Natural killer cell (primary cell): Measurements from ENCODE around the gene ABCA2. TPM values are rescaled to one million over a fixed set of nuclear protein-coding genes. Genes with fewer than 3 reads are reported as not detected.
A peak's percentile ranks its signal among the peaks of the same experiment; 100 is the strongest.

Experiments used
- ATAC-seq, 3 donors: fragments of 150-1000 bp in 2 of 3; fragments of 200-7000 bp in 1 of 3; cut with Tn5 transposase; 1 replicate in 1 of 3; 2 replicates in 2 of 3; pipeline ENCODE4 v1.10.0; 2021; ENCODE audit warnings: mild to moderate bottlenecking in 2 of 3, moderate library complexity in 2 of 3
- DNase-seq, 2 donors: peaks; one replicate each; pipeline versions ENCODE4 v3.0.0 to v3.0.0-alpha.2; 2013 to 2021; ENCODE audit warnings: mixed read lengths in 1 of 2
- H3K27ac ChIP-seq: one replicate; pipeline ENCODE4 v1.5.1; 2013; ENCODE audit warnings: mild to moderate bottlenecking, low read length
- H3K27me3 ChIP-seq: one replicate; pipeline ENCODE4 v1.6.1; 2013; ENCODE audit warnings: low read length; ENCODE audit not compliant: control insufficient read depth, insufficient read depth
- H3K36me3 ChIP-seq: one replicate; pipeline ENCODE4 v1.6.1; 2013; ENCODE audit warnings: low read length; ENCODE audit not compliant: control insufficient read depth, insufficient read depth
- H3K4me1 ChIP-seq: one replicate; pipeline ENCODE4 v1.6.1; 2013; ENCODE audit warnings: low read length; ENCODE audit not compliant: control insufficient read depth, insufficient read depth
- H3K4me3 ChIP-seq: one replicate; pipeline ENCODE4 v1.5.1; 2013; ENCODE audit warnings: low read length
- H3K9me3 ChIP-seq: one replicate; pipeline ENCODE4 v1.6.1; 2013; ENCODE audit warnings: low read length; ENCODE audit not compliant: control insufficient read depth, insufficient read depth
- H3K27ac Mint-ChIP-seq, 2 donors: one replicate each; pipeline ENCODE4 v1.8.0; 2022; ENCODE audit warnings: mild to moderate bottlenecking in 2 of 2, mixed read lengths in 2 of 2, moderate library complexity in 1 of 2
- H3K27me3 Mint-ChIP-seq, 2 donors: one replicate each; pipeline ENCODE4 v1.8.0; 2022; ENCODE audit warnings: low read depth in 2 of 2, mixed read lengths in 2 of 2
- H3K36me3 Mint-ChIP-seq: one replicate; pipeline ENCODE4 v1.8.0; 2022; ENCODE audit warnings: mixed read lengths
- H3K4me1 Mint-ChIP-seq, 2 donors: one replicate each; pipeline ENCODE4 v1.8.0; 2022; ENCODE audit warnings: mixed read lengths in 2 of 2
- H3K4me3 Mint-ChIP-seq: one replicate; pipeline ENCODE4 v1.8.0; 2022; ENCODE audit warnings: mild to moderate bottlenecking, moderate library complexity, mixed read lengths
- H3K9me3 Mint-ChIP-seq, 2 donors: one replicate each; pipeline ENCODE4 v1.8.0; 2022; ENCODE audit warnings: mixed read lengths in 2 of 2
- WGBS: methylation state at CpG from one replicate; pipeline ENCODE4 v1.1.7; 2013; ENCODE audit warnings: missing lambda C conversion rate; ENCODE audit not compliant: insufficient coverage; 5-methylcytosine and 5-hydroxymethylcytosine counted together
- intact Hi-C: fragments of 100-400 bp; cut with micrococcal nuclease; formaldehyde crosslinking; loops from one replicate; pipeline ENCODE4 v1.14.2; 2022
- total RNA-seq, 4 donors: library from RNA; stranded (reverse); fragments of 120-200 nt in 1 of 4; gene quantifications; one replicate each; pipeline versions ENCODE4 v1.2.3 to v1.2.4, GENCODE V29; 2013 to 2022
- TF ChIP-seq, protein P1 (sequence below): fragments of 200-600 bp; IDR thresholded peaks from one replicate; pipeline ENCODE4 v1.8.0; 2022; ENCODE audit warnings: antibody characterized with exemption

The ABCA2 gene
- total RNA-seq, 3 donors from 2014 or later (not counting 1 experiment from before 2014, with no cell fraction given): 356 to 416 (median 357) TPM

- H3K27me3 Mint-ChIP-seq: no peaks in the 10 kb centered on the region
- peak overlapping the region; percentile 90 for H3K4me3 Mint-ChIP-seq
- no peaks in the 10 kb centered on the region for H3K9me3 Mint-ChIP-seq
- ATAC-seq (no peak), DNase-seq (no peak)
- Histone ChIP-seq H3K27ac (no peak overlapping the region), H3K9me3 (no peaks in the 10 kb centered on the region), H3K4me3 (no peak overlapping the region), H3K4me1 (peaks cover 69% of the 10 kb centered on the region), H3K36me3 (peaks cover 4% of the 10 kb centered on the region), H3K27me3 (no peaks in the 10 kb centered on the region)
- 82% methylated on average over 2 of the region's 2 CpGs for WGBS
- intact Hi-C loops: no loop called here
- TF ChIP-seq, protein P1, sequence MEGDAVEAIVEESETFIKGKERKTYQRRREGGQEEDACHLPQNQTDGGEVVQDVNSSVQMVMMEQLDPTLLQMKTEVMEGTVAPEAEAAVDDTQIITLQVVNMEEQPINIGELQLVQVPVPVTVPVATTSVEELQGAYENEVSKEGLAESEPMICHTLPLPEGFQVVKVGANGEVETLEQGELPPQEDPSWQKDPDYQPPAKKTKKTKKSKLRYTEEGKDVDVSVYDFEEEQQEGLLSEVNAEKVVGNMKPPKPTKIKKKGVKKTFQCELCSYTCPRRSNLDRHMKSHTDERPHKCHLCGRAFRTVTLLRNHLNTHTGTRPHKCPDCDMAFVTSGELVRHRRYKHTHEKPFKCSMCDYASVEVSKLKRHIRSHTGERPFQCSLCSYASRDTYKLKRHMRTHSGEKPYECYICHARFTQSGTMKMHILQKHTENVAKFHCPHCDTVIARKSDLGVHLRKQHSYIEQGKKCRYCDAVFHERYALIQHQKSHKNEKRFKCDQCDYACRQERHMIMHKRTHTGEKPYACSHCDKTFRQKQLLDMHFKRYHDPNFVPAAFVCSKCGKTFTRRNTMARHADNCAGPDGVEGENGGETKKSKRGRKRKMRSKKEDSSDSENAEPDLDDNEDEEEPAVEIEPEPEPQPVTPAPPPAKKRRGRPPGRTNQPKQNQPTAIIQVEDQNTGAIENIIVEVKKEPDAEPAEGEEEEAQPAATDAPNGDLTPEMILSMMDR: no peak
- peak overlapping the region in 1 of 2 donors; percentile 72 for H3K27ac Mint-ChIP-seq
- peaks cover 22 to 58% of the 10 kb centered on the region in 2 donors for H3K4me1 Mint-ChIP-seq
- H3K36me3 Mint-ChIP-seq: no peaks in the 10 kb centered on the region
These were observed 1.7 kb downstream of the ABCA2 start for GRCh38 chr9:137026384-137026783.

- DNase-seq (peak in 1 of 2 donors; percentile 40), ATAC-seq (no peak)
- Mint-ChIP-seq H3K4me3 (no peak overlapping the region), H3K27ac (no peak overlapping the region), H3K36me3 (no peaks in the 10 kb centered on the region), H3K9me3 (no peaks in the 10 kb centered on the region), H3K27me3 (no peaks in the 10 kb centered on the region), H3K4me1 (peaks cover 17 to 52% of the 10 kb centered on the region in 2 donors)
- TF ChIP-seq, protein P1: no peak
- intact Hi-C loops: no loop called here
- Histone ChIP-seq H3K4me1 (peaks cover 61% of the 10 kb centered on the region), H3K27ac (no peak overlapping the region), H3K36me3 (peaks cover 10% of the 10 kb centered on the region), H3K9me3 (no peaks in the 10 kb centered on the region), H3K27me3 (no peaks in the 10 kb centered on the region), H3K4me3 (no peak overlapping the region)
- 71% methylated on average over 21 of the region's 21 CpGs for WGBS
These were observed 2.5 kb downstream of the ABCA2 start for GRCh38 chr9:137025517-137025966.

GRCh38 chr9:137023583-137023991, 4.5 kb downstream of the ABCA2 start:
- DNase-seq: no peak
- Histone ChIP-seq H3K4me3 (no peak overlapping the region), H3K27me3 (no peaks in the 10 kb centered on the region), H3K36me3 (peaks cover 24% of the 10 kb centered on the region), H3K4me1 (peaks cover 42% of the 10 kb centered on the region), H3K27ac (no peak overlapping the region), H3K9me3 (no peaks in the 10 kb centered on the region)
- Mint-ChIP-seq H3K9me3 (no peaks in the 10 kb centered on the region), H3K36me3 (no peaks in the 10 kb centered on the region), H3K4me3 (no peak overlapping the region), H3K4me1 (peaks cover 9 to 33% of the 10 kb centered on the region in 2 donors), H3K27ac (peak overlapping the region in 1 of 2 donors; percentile 29), H3K27me3 (no peaks in the 10 kb centered on the region)
- TF ChIP-seq, protein P1: no peak
- no peak for ATAC-seq
- intact Hi-C loops: no loop called here
- WGBS: 93% methylated on average over 15 of the region's 15 CpGs

- no peak overlapping the region for H3K4me3 ChIP-seq
- H3K27me3 Mint-ChIP-seq: no peaks in the 10 kb centered on the region
- intact Hi-C loops: no loop called here
- ATAC-seq: no peak
- no peak for DNase-seq
- no peaks in the 10 kb centered on the region for H3K9me3 ChIP-seq
- no peaks in the 10 kb centered on the region for H3K9me3 Mint-ChIP-seq
- peaks cover 9 to 31% of the 10 kb centered on the region in 2 donors for H3K4me1 Mint-ChIP-seq
- H3K4me3 Mint-ChIP-seq: no peak overlapping the region
- H3K27ac Mint-ChIP-seq: no peak overlapping the region
- whole genome bisulfite sequencing: 95% methylated on average over 7 of the region's 7 CpGs
- peaks cover 24% of the 10 kb centered on the region for H3K36me3 ChIP-seq
- peaks cover 40% of the 10 kb centered on the region for H3K4me1 ChIP-seq
- H3K27me3 ChIP-seq: no peaks in the 10 kb centered on the region
- TF ChIP-seq, protein P1: no peak
- H3K36me3 Mint-ChIP-seq: no peaks in the 10 kb centered on the region
- H3K27ac ChIP-seq: no peak overlapping the region
These were observed 4.9 kb downstream of the ABCA2 start for GRCh38 chr9:137023157-137023556.
